Astrocyte of the spinal cord (primary cell): ENCODE measurements around the gene CAVIN1.
A peak's percentile ranks its signal among the peaks of the same experiment; 100 is the strongest.

Source experiments
- DNase-seq: peaks from one replicate; pipeline ENCODE4 v3.0.0; 2011; ENCODE audit warnings: low read depth, low spot score
- H3K4me3 ChIP-seq: 2 replicates; pipeline ENCODE4 v1.5.1; 2011; ENCODE audit warnings: low read depth, mild to moderate bottlenecking, low read length, moderate library complexity
- CTCF ChIP-seq: IDR thresholded peaks from 2 replicates; pipeline ENCODE4 v1.5.1; 2012; ENCODE audit warnings: low read depth, mild to moderate bottlenecking, low read length, inconsistent platforms
- in situ Hi-C: cut with HindIII; loops from 2 replicates; pipeline ENCODE4 v1.10.0; 2017; ENCODE audit warnings: low sequenced_read_pairs

CAVIN1 gene

GRCh38 chr17:42442196-42442565, 19.1 kb upstream of the CAVIN1 start:
- H3K4me3 ChIP-seq = no peak overlapping the region
- no peak for DNase-seq
- no peak for TF ChIP-seq CTCF
- in situ Hi-C loops = no loop called here

GRCh38 chr17:42441371-42442195, 18.5 kb upstream of the CAVIN1 start:
- TF ChIP-seq CTCF = no peak
- in situ Hi-C loops = no loop called here
- H3K4me3 ChIP-seq = no peak overlapping the region
- DNase-seq = no peak

- no peak for DNase-seq
- TF ChIP-seq CTCF = peak; percentile 56
- H3K4me3 ChIP-seq = no peak overlapping the region
- in situ Hi-C loops = no loop called here
Measured at GRCh38 chr17:42438600-42439567, 15.8 kb upstream of the CAVIN1 start.

DNA sequence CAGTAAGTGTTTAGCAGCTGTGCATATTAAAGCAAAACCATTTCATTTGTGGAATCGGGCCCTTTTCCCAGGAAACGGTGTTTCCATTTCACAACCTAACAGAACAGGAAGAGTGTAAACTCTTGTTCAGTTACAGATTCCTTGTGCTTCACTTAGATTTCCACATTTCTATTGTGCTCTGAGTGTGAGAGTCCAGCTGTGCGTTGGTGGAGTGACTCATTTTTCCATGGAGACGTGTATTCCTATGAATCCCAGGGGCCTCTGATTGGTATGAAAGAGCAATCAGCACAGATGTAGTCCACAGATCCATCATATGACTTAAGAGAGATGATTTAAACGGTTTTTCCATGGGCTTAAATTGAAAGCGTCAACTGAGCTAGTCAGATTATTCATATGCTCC, 13.3 kb upstream of the CAVIN1 start:
- peak; percentile 94 for DNase-seq
- in situ Hi-C loops = no loop called here
- TF ChIP-seq CTCF = no peak
- no peak overlapping the region for H3K4me3 ChIP-seq

GRCh38 chr17:42431758-42432161, 8.7 kb upstream of the CAVIN1 start:
- TF ChIP-seq CTCF = no peak
- in situ Hi-C loops = no loop called here
- H3K4me3 ChIP-seq = no peak overlapping the region
- no peak for DNase-seq

DNA sequence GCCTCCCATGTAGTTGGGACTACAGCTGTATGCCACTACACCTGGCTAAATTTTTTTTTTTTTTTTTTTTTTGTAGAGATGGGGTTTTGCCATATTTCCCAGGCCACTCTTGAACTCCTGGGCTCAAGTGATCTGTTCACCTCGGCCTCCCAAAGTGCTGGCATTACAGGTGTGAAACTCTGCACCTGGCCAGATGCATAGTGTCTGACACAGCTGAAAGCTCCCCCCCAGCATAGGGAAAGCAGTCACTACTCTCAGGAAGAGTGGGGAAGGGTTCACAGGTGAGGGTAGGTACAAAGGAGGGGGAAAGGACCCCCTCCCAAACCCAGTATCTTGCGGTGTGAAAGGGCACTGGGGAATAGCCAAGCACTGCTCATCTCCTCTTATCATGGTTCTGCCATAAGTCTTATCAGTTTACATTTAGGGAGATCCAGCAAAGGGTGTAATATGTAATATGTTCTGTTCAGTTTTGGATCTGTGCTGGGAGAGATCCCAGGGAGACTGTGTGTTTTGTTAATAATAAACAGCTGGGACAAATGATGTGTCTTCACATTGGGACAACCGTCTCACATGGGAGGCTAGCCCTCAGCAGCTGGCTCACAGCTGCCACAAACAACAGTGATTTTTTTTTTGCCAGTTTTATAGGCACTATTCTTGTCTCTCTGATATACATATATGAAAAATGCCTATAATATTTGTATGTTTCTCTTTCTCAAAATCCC, 6.8 kb upstream of the CAVIN1 start:
- in situ Hi-C loops = no loop called here
- H3K4me3 ChIP-seq = no peak overlapping the region
- DNase-seq = no peak
- TF ChIP-seq CTCF = no peak
